ENCODE measurements around the gene INPP5D. TPM values are rescaled to one million over a fixed set of nuclear protein-coding genes. Genes with fewer than 3 reads are reported as not detected.

The INPP5D gene
- total and polyA plus RNA-seq, 2 of the 13 experiments (the other 11 are each of a cell fraction or from before 2014, with no cell fraction given), result 16.7 to 18.0 TPM

DNA sequence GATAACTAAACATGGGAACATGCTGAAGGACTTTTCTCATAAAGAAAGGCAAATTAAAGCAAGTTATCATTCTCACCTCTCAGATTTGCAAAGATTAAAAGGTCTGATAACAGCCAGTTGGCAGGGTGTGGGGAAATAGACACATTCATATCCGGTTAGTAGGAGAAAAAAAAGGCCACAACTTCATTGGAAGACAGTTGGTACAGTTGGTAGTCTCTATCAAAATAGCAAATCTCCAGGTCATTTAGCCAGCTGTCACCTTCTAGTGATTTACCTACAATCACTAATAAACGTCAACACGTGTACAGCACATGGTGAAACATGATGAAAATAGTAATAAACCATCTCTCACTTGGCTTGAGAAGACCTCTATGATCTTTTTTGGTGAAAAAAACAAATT, 16.6 kb downstream of the INPP5D start:
- TF ChIP-seq ZNF672 (CRISPR knock-in tag; IDR thresholded peaks at IDR 0.05) (no peak), SMC3 (IDR thresholded peaks at IDR 0.05; ENCODE audit: low read length) (no peak), ZNF839 (CRISPR knock-in tag; IDR thresholded peaks at IDR 0.05; ENCODE audit: borderline replicate concordance) (no peak)
- TF ChIP-seq, protein P1, sequence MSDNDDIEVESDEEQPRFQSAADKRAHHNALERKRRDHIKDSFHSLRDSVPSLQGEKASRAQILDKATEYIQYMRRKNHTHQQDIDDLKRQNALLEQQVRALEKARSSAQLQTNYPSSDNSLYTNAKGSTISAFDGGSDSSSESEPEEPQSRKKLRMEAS (IDR thresholded peaks at IDR 0.05), result no peak
- TF ChIP-seq, protein P2, sequence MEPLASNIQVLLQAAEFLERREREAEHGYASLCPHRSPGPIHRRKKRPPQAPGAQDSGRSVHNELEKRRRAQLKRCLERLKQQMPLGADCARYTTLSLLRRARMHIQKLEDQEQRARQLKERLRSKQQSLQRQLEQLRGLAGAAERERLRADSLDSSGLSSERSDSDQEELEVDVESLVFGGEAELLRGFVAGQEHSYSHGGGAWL (CRISPR knock-in tag; IDR thresholded peaks at IDR 0.05), result no peak

DNA sequence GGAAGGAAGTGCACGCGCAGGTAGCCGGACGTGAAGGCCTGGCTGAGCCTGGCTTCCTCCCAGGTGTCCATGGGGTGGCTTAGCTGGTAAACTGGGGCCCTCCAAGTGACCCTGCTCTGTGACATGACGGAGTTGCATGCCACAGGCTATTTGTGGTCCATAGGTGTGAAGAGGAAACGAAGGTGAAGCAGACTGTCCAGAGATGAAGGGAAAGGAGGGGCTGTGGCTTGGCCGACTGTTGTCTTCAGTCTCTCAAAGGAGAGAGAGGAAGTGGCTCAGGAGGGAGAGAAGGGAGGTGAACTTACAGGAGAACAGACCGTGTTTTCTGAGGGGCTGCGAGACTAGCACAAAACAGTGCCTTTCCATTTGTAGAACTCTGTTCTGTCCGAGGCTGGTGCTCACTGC, 19.3 kb downstream of the INPP5D start:
- H3K36me3 ChIP-seq (replicated peaks in 1 of 2; ENCODE audit: control insufficient read depth in 1 of 2, insufficient read depth in 2 of 2, low read length in 2 of 2), result peaks cover 1 to 18% of the 10 kb centered on the region in 2 experiments; a peak in 2 of 5 replicates
- TF ChIP-seq PHF5A (CRISPR knock-in tag; IDR thresholded peaks at IDR 0.05; ENCODE audit: low read depth, unreplicated experiment) (no peak), SMARCC2 (IDR thresholded peaks at IDR 0.05) (no peak), ARID2 (CRISPR knock-in tag; IDR thresholded peaks at IDR 0.05; ENCODE audit: borderline replicate concordance) (no peak), ZNF207 (IDR thresholded peaks at IDR 0.05; ENCODE audit: borderline replicate concordance) (no peak), SOX6 (IDR thresholded peaks at IDR 0.05) (no peak), SOX6 (CRISPR knock-in tag; IDR thresholded peaks at IDR 0.05) (no peak), PLRG1 (conservative IDR thresholded peaks at IDR 0.05) (no peak), ZZZ3 (CRISPR knock-in tag; IDR thresholded peaks at IDR 0.05; ENCODE audit: borderline replicate concordance) (no peak), SALL2 (CRISPR knock-in tag; IDR thresholded peaks at IDR 0.05) (no peak), IKZF4 (CRISPR knock-in tag; IDR thresholded peaks at IDR 0.05; ENCODE audit: borderline replicate concordance, low read depth, not compliant biosample characterization) (no peak), NFKB2 (CRISPR knock-in tag; IDR thresholded peaks at IDR 0.05; ENCODE audit: borderline replicate concordance) (no peak)
- TF ChIP-seq, protein P3, sequence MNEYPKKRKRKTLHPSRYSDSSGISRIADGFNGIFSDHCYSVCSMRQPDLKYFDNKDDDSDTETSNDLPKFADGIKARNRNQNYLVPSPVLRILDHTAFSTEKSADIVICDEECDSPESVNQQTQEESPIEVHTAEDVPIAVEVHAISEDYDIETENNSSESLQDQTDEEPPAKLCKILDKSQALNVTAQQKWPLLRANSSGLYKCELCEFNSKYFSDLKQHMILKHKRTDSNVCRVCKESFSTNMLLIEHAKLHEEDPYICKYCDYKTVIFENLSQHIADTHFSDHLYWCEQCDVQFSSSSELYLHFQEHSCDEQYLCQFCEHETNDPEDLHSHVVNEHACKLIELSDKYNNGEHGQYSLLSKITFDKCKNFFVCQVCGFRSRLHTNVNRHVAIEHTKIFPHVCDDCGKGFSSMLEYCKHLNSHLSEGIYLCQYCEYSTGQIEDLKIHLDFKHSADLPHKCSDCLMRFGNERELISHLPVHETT (CRISPR knock-in tag; conservative IDR thresholded peaks at IDR 0.05), result no peak
- TF ChIP-seq, protein P4, sequence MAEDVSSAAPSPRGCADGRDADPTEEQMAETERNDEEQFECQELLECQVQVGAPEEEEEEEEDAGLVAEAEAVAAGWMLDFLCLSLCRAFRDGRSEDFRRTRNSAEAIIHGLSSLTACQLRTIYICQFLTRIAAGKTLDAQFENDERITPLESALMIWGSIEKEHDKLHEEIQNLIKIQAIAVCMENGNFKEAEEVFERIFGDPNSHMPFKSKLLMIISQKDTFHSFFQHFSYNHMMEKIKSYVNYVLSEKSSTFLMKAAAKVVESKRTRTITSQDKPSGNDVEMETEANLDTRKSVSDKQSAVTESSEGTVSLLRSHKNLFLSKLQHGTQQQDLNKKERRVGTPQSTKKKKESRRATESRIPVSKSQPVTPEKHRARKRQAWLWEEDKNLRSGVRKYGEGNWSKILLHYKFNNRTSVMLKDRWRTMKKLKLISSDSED (CRISPR knock-in tag; IDR thresholded peaks at IDR 0.05), result no peak
- no peak overlapping the region for H3K4me3 ChIP-seq (replicated peaks in 1 of 3; ENCODE audit: insufficient read depth in 1 of 3, low read depth in 2 of 3, low read length in 3 of 3)
- intact Hi-C loops (cut with micrococcal nuclease; ENCODE audit: unreplicated experiment), result no loop called here
- H3K4me1 ChIP-seq (ENCODE audit: insufficient read depth, low read length), result peaks cover 30% of the 10 kb centered on the region
- no peak overlapping the region for H3K4me2 ChIP-seq (ENCODE audit: low read depth, low read length)
- ATAC-seq (no peak), FAIRE-seq (no peak), DNase-seq (ENCODE audit: low spot score) (no peak)
- ChIA-PET POLR2A (no interaction called here), CTCF (ENCODE audit: low intra/inter-chr PET ratio, low total read pairs) (no interaction called here)
- H4K20me1 ChIP-seq (ENCODE audit: insufficient read depth, low read length), result no peaks in the 10 kb centered on the region
- no peaks in the 10 kb centered on the region for H3K27me3 ChIP-seq (ENCODE audit: control insufficient read depth in 1 of 2, insufficient read depth in 2 of 2, low read length in 2 of 2)
- in situ Hi-C loops (cut with HindIII; ENCODE audit: extremely low pct_ligation_motif_present, low pct_unique_long_range_greater_than_20kb), result no loop called here
- no peak overlapping the region for H3K9ac ChIP-seq (ENCODE audit: insufficient read depth, low read depth, low read length)
- no peaks in the 10 kb centered on the region for H3K79me2 ChIP-seq (ENCODE audit: insufficient read depth, low read length)
- BruUV-seq (replicated peaks), result no TSS peak
- 88% methylated on average over 10 of the region's 10 CpGs for WGBS (ENCODE audit: low lambda C conversion rate)
- no peak overlapping the region for H3K27ac ChIP-seq (ENCODE audit: extremely low read length, insufficient read depth, low read length)
- no peak overlapping the region for H2AFZ ChIP-seq (ENCODE audit: low read length)
- H3K9me3 ChIP-seq (ENCODE audit: low read length), result no peaks in the 10 kb centered on the region

More for the DNA sequence above, 16.6 kb downstream of the INPP5D start:
- H3K4me1 ChIP-seq (ENCODE audit: insufficient read depth, low read length), result peaks cover 16% of the 10 kb centered on the region
- no peak overlapping the region for H3K4me3 ChIP-seq (replicated peaks in 1 of 3; ENCODE audit: insufficient read depth in 1 of 3, low read depth in 2 of 3, low read length in 3 of 3)
- DNase-seq (ENCODE audit: low spot score) (no peak), FAIRE-seq (no peak), ATAC-seq (no peak)
- peaks cover 3 to 17% of the 10 kb centered on the region in 2 experiments; a peak in 3 of 5 replicates for H3K36me3 ChIP-seq (replicated peaks in 1 of 2; ENCODE audit: control insufficient read depth in 1 of 2, insufficient read depth in 2 of 2, low read length in 2 of 2)
- no peak overlapping the region for H3K27ac ChIP-seq (ENCODE audit: extremely low read length, insufficient read depth, low read length)
- H4K20me1 ChIP-seq (ENCODE audit: insufficient read depth, low read length), result no peaks in the 10 kb centered on the region
- 94% methylated on average over 3 of the region's 3 CpGs for WGBS (ENCODE audit: low lambda C conversion rate)
- ChIA-PET POLR2A (no interaction called here), CTCF (ENCODE audit: low intra/inter-chr PET ratio, low total read pairs) (no interaction called here)
- peaks cover 3% of the 10 kb centered on the region for H3K9me3 ChIP-seq (ENCODE audit: low read length)
- H2AFZ ChIP-seq (ENCODE audit: low read length), result no peak overlapping the region
- intact Hi-C loops (cut with micrococcal nuclease; ENCODE audit: unreplicated experiment), result no loop called here
- no peak overlapping the region for H3K9ac ChIP-seq (ENCODE audit: insufficient read depth, low read depth, low read length)
- BruUV-seq (replicated peaks), result no TSS peak
- no peaks in the 10 kb centered on the region for H3K79me2 ChIP-seq (ENCODE audit: insufficient read depth, low read length)
- H3K27me3 ChIP-seq (ENCODE audit: control insufficient read depth in 1 of 2, insufficient read depth in 2 of 2, low read length in 2 of 2), result no peaks in the 10 kb centered on the region
- in situ Hi-C loops (cut with HindIII; ENCODE audit: extremely low pct_ligation_motif_present, low pct_unique_long_range_greater_than_20kb), result no loop called here
- no peak overlapping the region for H3K4me2 ChIP-seq (ENCODE audit: low read depth, low read length)
